Ovary (tissue), 3 donors: ENCODE results near the gene ARL6IP5.

Source experiments
- POLR2A ChIP-seq: fragments of 450-650 bp; IDR thresholded peaks from one replicate; pipeline ENCODE4 v1.6.1; 2017; ENCODE audit warnings: antibody characterized with exemption, mild to moderate bottlenecking, moderate library complexity
- TF ChIP-seq, protein P1 (sequence below), 3 donors: fragments of 450-650 bp in 2 of 3; fragments of 200-600 bp in 1 of 3; IDR thresholded peaks; one replicate each; pipeline versions ENCODE4 v1.5.1 to v1.8.0; 2016 to 2022; ENCODE audit warnings: antibody characterized with exemption in 3 of 3, mild to moderate bottlenecking in 1 of 3
- donor health status: DM: no; HTN: no; CAD: no.

- TF ChIP-seq, protein P1, sequence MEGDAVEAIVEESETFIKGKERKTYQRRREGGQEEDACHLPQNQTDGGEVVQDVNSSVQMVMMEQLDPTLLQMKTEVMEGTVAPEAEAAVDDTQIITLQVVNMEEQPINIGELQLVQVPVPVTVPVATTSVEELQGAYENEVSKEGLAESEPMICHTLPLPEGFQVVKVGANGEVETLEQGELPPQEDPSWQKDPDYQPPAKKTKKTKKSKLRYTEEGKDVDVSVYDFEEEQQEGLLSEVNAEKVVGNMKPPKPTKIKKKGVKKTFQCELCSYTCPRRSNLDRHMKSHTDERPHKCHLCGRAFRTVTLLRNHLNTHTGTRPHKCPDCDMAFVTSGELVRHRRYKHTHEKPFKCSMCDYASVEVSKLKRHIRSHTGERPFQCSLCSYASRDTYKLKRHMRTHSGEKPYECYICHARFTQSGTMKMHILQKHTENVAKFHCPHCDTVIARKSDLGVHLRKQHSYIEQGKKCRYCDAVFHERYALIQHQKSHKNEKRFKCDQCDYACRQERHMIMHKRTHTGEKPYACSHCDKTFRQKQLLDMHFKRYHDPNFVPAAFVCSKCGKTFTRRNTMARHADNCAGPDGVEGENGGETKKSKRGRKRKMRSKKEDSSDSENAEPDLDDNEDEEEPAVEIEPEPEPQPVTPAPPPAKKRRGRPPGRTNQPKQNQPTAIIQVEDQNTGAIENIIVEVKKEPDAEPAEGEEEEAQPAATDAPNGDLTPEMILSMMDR (IDR thresholded peaks at IDR 0.05): no peak
- TF ChIP-seq POLR2A: no peak
Observed at GRCh38 chr3:69097407-69098086, 12.8 kb downstream of the ARL6IP5 start.
